HEK293 (cell line): ENCODE data around the gene ZC3HAV1L.
A peak's percentile ranks its signal among the peaks of the same experiment; 100 is the strongest.

Experiments used
- BCL11A ChIP-seq: fragments of 450-650 bp; formaldehyde crosslinking; IDR thresholded peaks from 2 replicates; pipeline ENCODE4 v1.5.1; 2016; ENCODE audit warnings: low read depth, missing biosample characterization, missing genetic modification characterization
- GLI4 ChIP-seq: fragments of 450-650 bp; formaldehyde crosslinking; IDR thresholded peaks from 2 replicates; pipeline ENCODE4 v1.5.1; 2016; ENCODE audit warnings: missing biosample characterization, missing genetic modification characterization
- HOXC10 ChIP-seq: sonication (generic); formaldehyde crosslinking; IDR thresholded peaks from 2 replicates; pipeline ENCODE4 v1.8.1; 2023; ENCODE audit warnings: mild to moderate bottlenecking, missing genetic modification reagents
- KLF1 ChIP-seq: fragments of 450-650 bp; formaldehyde crosslinking; IDR thresholded peaks from 2 replicates; pipeline ENCODE4 v1.5.1; 2016; ENCODE audit warnings: missing biosample characterization, missing genetic modification characterization
- KLF8 ChIP-seq: fragments of 450-650 bp; formaldehyde crosslinking; IDR thresholded peaks from 2 replicates; pipeline ENCODE4 v1.5.1; 2016; ENCODE audit warnings: missing biosample characterization, missing genetic modification characterization
- PBX3 ChIP-seq: sonication (generic); formaldehyde crosslinking; IDR thresholded peaks from 2 replicates; pipeline ENCODE4 v1.8.1; 2022; ENCODE audit warnings: mild to moderate bottlenecking, moderate library complexity, missing genetic modification reagents
- PRDM1 ChIP-seq: fragments of 450-650 bp; formaldehyde crosslinking; IDR thresholded peaks from 2 replicates; pipeline ENCODE4; 2016; ENCODE audit warnings: missing biosample characterization, missing genetic modification characterization
- SP7 ChIP-seq: fragments of 450-650 bp; formaldehyde crosslinking; IDR thresholded peaks from 2 replicates; pipeline ENCODE4 v1.5.1; 2016; ENCODE audit warnings: missing biosample characterization, missing genetic modification characterization
- TRIM28 ChIP-seq: IDR thresholded peaks from 2 replicates; pipeline ENCODE4 v1.6.1; 2011; ENCODE audit warnings: low read length, control low read depth, borderline replicate concordance
- YY1 ChIP-seq: fragments of 450-650 bp; formaldehyde crosslinking; IDR thresholded peaks from 2 replicates; pipeline ENCODE4 v1.5.1; 2018; ENCODE audit warnings: missing biosample characterization, missing genetic modification characterization
- ZBTB7A ChIP-seq: fragments of 450-650 bp; formaldehyde crosslinking; IDR thresholded peaks from 2 replicates; pipeline ENCODE4 v1.5.1; 2016; ENCODE audit warnings: low read depth, missing biosample characterization, missing genetic modification characterization
- ZNF10 ChIP-seq: fragments of 450-650 bp; formaldehyde crosslinking; IDR thresholded peaks from 2 replicates; pipeline ENCODE4 v1.5.1; 2017; ENCODE audit warnings: missing biosample characterization, missing genetic modification characterization
- ZNF155 ChIP-seq: fragments of 450-650 bp; formaldehyde crosslinking; IDR thresholded peaks from 2 replicates; pipeline ENCODE4 v1.5.1; 2016; ENCODE audit warnings: missing biosample characterization, missing genetic modification characterization
- ZNF16 ChIP-seq: fragments of 450-650 bp; formaldehyde crosslinking; IDR thresholded peaks from 2 replicates; pipeline ENCODE4 v1.5.1; 2016; ENCODE audit warnings: low read depth, missing biosample characterization, missing genetic modification characterization
- ZNF174 ChIP-seq: fragments of 450-650 bp; formaldehyde crosslinking; IDR thresholded peaks from 2 replicates; pipeline ENCODE4 v1.5.0; 2017; ENCODE audit warnings: missing biosample characterization, mild to moderate bottlenecking, missing genetic modification characterization
- ZNF19 ChIP-seq: fragments of 450-650 bp; formaldehyde crosslinking; IDR thresholded peaks from 2 replicates; pipeline ENCODE4; 2016; ENCODE audit warnings: missing biosample characterization, missing genetic modification characterization, low read depth
- ZNF221 ChIP-seq: fragments of 450-650 bp; formaldehyde crosslinking; IDR thresholded peaks from 2 replicates; pipeline ENCODE4 v1.5.1; 2017; ENCODE audit warnings: missing biosample characterization, missing genetic modification characterization, borderline replicate concordance
- ZNF23 ChIP-seq: fragments of 450-650 bp; formaldehyde crosslinking; IDR thresholded peaks from 2 replicates; pipeline ENCODE4 v1.5.1; 2016; ENCODE audit warnings: missing biosample characterization, missing genetic modification characterization, borderline replicate concordance
- ZNF266 ChIP-seq: fragments of 450-650 bp; formaldehyde crosslinking; IDR thresholded peaks from 2 replicates; pipeline ENCODE4 v1.5.1; 2016; ENCODE audit warnings: missing biosample characterization, missing genetic modification characterization, low read depth
- ZNF274 ChIP-seq, 2 experiments: fragments of 200-500 bp in 1 of 2; fragments of 450-650 bp in 1 of 2; sonication (Bioruptor generic) in 1 of 2; formaldehyde crosslinking in 1 of 2; IDR thresholded peaks; 2 replicates each; pipeline versions ENCODE4 v1.5.1 to v1.6.1; 2014 to 2016; ENCODE audit warnings: borderline replicate concordance in 1 of 2, inconsistent platforms in 1 of 2, low read length in 1 of 2, missing biosample characterization in 1 of 2, missing genetic modification characterization in 1 of 2
- ZNF335 ChIP-seq: fragments of 450-650 bp; formaldehyde crosslinking; conservative IDR thresholded peaks from 2 replicates; pipeline ENCODE4 v1.5.1; 2016; ENCODE audit warnings: missing biosample characterization, missing genetic modification characterization
- ZNF398 ChIP-seq: fragments of 450-650 bp; formaldehyde crosslinking; IDR thresholded peaks from 2 replicates; pipeline ENCODE4 v1.5.1; 2017; ENCODE audit warnings: missing biosample characterization, missing genetic modification characterization
- ZNF404 ChIP-seq: fragments of 450-650 bp; formaldehyde crosslinking; IDR thresholded peaks from 2 replicates; pipeline ENCODE4 v1.5.1; 2017; ENCODE audit warnings: missing biosample characterization, missing genetic modification characterization
- ZNF423 ChIP-seq: fragments of 450-650 bp; formaldehyde crosslinking; IDR thresholded peaks from 2 replicates; pipeline ENCODE4 v1.5.1; 2016; ENCODE audit warnings: missing biosample characterization, missing genetic modification characterization
- ZNF426 ChIP-seq: fragments of 450-650 bp; formaldehyde crosslinking; IDR thresholded peaks from 2 replicates; pipeline ENCODE4 v1.5.1; 2017; ENCODE audit warnings: missing biosample characterization, missing genetic modification characterization, mild to moderate bottlenecking, inconsistent platforms, moderate library complexity
- ZNF501 ChIP-seq: fragments of 450-650 bp; formaldehyde crosslinking; IDR thresholded peaks from 2 replicates; pipeline ENCODE4 v1.5.1; 2016; ENCODE audit warnings: missing biosample characterization, missing genetic modification characterization
- ZNF555 ChIP-seq: fragments of 450-650 bp; formaldehyde crosslinking; conservative IDR thresholded peaks from 2 replicates; pipeline ENCODE4 v1.5.1; 2017; ENCODE audit warnings: missing biosample characterization, mild to moderate bottlenecking, missing genetic modification characterization, inconsistent platforms
- ZNF624 ChIP-seq: fragments of 450-650 bp; formaldehyde crosslinking; IDR thresholded peaks from 2 replicates; pipeline ENCODE4 v1.5.1; 2017; ENCODE audit warnings: missing biosample characterization, missing genetic modification characterization
- ZNF660 ChIP-seq: fragments of 450-650 bp; IDR thresholded peaks from 2 replicates; pipeline ENCODE4 v1.5.1; 2018; ENCODE audit warnings: missing biosample characterization, mild to moderate bottlenecking, missing genetic modification characterization
- ZNF670 ChIP-seq: fragments of 450-650 bp; formaldehyde crosslinking; IDR thresholded peaks from 2 replicates; pipeline ENCODE4 v1.5.1; 2016; ENCODE audit warnings: missing biosample characterization, missing genetic modification characterization, low read depth
- ZSCAN16 ChIP-seq: fragments of 450-650 bp; formaldehyde crosslinking; IDR thresholded peaks from 2 replicates; pipeline ENCODE4 v1.5.1; 2016; ENCODE audit warnings: missing biosample characterization, missing genetic modification characterization
- TF ChIP-seq, protein P1 (sequence below): fragments of 450-650 bp; formaldehyde crosslinking; IDR thresholded peaks from 2 replicates; pipeline ENCODE4 v1.5.1; 2016; ENCODE audit warnings: missing biosample characterization, missing genetic modification characterization
- TF ChIP-seq, protein P2 (sequence below): fragments of 450-650 bp; formaldehyde crosslinking; IDR thresholded peaks from 2 replicates; pipeline ENCODE4 v1.5.1; 2016; ENCODE audit warnings: missing biosample characterization, missing genetic modification characterization
- TF ChIP-seq, protein P3 (sequence below): fragments of 450-650 bp; formaldehyde crosslinking; IDR thresholded peaks from 2 replicates; pipeline ENCODE4 v1.5.1; 2016; ENCODE audit warnings: missing biosample characterization, missing genetic modification characterization

Gene ZC3HAV1L

DNA sequence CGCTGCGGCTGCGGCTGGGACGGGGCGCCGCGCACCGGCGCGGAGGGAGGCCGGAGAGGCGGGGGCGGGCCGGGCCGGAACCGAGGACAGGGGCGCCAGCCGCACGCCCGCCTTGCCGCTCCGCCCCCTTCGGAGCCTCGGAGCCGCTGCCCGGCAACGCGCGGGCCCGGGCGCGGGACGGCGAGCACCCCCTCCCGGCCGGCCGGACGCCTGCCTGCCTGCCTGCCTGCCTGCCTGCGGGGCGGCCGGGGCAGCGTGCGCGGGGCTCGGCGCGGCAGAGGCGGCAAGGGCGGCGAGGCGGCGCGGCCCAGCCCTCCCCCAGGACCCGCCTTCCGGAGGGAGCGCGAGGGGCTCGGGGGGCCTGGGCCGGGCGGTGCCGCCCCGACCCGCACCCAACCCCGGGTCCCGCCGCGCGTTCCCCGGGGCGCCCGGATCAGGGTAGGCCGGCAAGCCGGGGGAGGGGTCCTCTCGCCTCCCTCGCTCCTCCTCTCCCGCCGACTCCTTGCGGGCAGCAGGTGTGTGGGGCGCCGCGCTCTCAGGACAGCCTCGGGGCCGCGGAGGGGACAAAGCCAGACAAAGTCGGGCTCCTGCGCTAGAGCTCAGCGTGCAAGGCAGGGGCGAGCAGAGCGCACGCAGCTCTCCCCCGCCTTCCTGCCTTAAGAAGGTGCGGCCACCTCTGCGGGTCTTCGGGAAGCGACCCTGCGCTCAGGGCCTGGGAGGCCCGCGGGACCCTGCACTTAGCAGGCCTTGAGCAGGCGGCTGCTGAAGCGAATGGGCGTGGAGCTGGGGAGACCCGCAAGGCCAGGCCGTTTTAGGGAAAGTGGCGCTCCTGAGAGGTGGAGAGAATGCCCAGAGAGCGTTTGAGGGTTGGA is 54.3 kb downstream of the ZC3HAV1L start, which contains the start of gene KIAA1549 (continued):
- TF ChIP-seq ZNF335 (tag by site-specific recombination) (peak; percentile 97), ZNF155 (tag by site-specific recombination) (no peak), ZNF660 (0 out of 2 replicates have a peak, but pooled peaks have one; percentile 29), BCL11A (tag by site-specific recombination) (no peak), ZNF174 (tag by site-specific recombination) (no peak), ZNF670 (tag by site-specific recombination) (no peak), ZNF10 (tag by site-specific recombination) (no peak), ZNF16 (no peak), ZBTB7A (tag by site-specific recombination) (no peak), ZNF266 (tag by site-specific recombination) (no peak), ZNF555 (tag by site-specific recombination) (no peak), PRDM1 (tag by site-specific recombination) (no peak), PBX3 (CRISPR knock-in tag) (no peak), ZNF426 (no peak), HOXC10 (no peak), ZNF423 (tag by site-specific recombination) (0 out of 2 replicates have a peak, but pooled peaks have one; percentile 22), ZNF501 (tag by site-specific recombination) (no peak), YY1 (no peak), KLF1 (no peak; the same call in 1 of the 2 replicates), ZNF404 (tag by site-specific recombination) (no peak), SP7 (tag by site-specific recombination) (no peak), TRIM28 (peak; percentile 25; the same call in 1 of the 2 replicates), ZNF19 (no peak), GLI4 (tag by site-specific recombination) (no peak), ZNF274 (IDR thresholded peaks at IDR 0.05; ENCODE audit: low read length) (no peak), ZNF274 (tag by site-specific recombination; IDR thresholded peaks at IDR 0.05; ENCODE audit: borderline replicate concordance) (no peak), ZSCAN16 (no peak), ZNF624 (tag by site-specific recombination) (no peak), ZNF398 (no peak), KLF8 (tag by site-specific recombination) (no peak), ZNF221 (no peak), ZNF23 (tag by site-specific recombination) (no peak)
- TF ChIP-seq, protein P1, sequence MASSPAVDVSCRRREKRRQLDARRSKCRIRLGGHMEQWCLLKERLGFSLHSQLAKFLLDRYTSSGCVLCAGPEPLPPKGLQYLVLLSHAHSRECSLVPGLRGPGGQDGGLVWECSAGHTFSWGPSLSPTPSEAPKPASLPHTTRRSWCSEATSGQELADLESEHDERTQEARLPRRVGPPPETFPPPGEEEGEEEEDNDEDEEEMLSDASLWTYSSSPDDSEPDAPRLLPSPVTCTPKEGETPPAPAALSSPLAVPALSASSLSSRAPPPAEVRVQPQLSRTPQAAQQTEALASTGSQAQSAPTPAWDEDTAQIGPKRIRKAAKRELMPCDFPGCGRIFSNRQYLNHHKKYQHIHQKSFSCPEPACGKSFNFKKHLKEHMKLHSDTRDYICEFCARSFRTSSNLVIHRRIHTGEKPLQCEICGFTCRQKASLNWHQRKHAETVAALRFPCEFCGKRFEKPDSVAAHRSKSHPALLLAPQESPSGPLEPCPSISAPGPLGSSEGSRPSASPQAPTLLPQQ (tag by site-specific recombination): no peak
- TF ChIP-seq, protein P2, sequence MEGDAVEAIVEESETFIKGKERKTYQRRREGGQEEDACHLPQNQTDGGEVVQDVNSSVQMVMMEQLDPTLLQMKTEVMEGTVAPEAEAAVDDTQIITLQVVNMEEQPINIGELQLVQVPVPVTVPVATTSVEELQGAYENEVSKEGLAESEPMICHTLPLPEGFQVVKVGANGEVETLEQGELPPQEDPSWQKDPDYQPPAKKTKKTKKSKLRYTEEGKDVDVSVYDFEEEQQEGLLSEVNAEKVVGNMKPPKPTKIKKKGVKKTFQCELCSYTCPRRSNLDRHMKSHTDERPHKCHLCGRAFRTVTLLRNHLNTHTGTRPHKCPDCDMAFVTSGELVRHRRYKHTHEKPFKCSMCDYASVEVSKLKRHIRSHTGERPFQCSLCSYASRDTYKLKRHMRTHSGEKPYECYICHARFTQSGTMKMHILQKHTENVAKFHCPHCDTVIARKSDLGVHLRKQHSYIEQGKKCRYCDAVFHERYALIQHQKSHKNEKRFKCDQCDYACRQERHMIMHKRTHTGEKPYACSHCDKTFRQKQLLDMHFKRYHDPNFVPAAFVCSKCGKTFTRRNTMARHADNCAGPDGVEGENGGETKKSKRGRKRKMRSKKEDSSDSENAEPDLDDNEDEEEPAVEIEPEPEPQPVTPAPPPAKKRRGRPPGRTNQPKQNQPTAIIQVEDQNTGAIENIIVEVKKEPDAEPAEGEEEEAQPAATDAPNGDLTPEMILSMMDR (tag by site-specific recombination): no peak
- TF ChIP-seq, protein P3, sequence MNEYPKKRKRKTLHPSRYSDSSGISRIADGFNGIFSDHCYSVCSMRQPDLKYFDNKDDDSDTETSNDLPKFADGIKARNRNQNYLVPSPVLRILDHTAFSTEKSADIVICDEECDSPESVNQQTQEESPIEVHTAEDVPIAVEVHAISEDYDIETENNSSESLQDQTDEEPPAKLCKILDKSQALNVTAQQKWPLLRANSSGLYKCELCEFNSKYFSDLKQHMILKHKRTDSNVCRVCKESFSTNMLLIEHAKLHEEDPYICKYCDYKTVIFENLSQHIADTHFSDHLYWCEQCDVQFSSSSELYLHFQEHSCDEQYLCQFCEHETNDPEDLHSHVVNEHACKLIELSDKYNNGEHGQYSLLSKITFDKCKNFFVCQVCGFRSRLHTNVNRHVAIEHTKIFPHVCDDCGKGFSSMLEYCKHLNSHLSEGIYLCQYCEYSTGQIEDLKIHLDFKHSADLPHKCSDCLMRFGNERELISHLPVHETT: no peak
